MCF 10A (cell line): ENCODE results near the gene PYURF. TPM values are rescaled to one million over a fixed set of nuclear protein-coding genes. Genes with fewer than 3 reads are reported as not detected.
A peak's percentile ranks its signal among the peaks of the same experiment; 100 is the strongest.

ENCODE experiments used
- Bru-seq: library from RNA; stranded (reverse); fragments of 400-500 nt; gene quantifications from one replicate; lab custom pipeline; 2021; lab: Mats Ljungman, UMichigan
- BruChase-seq, 2 experiments: library from RNA; stranded (reverse); fragments of 400-500 nt; gene quantifications; one replicate each; lab custom pipeline; 2021; lab: Mats Ljungman, UMichigan
- BruUV-seq: library from RNA; stranded (reverse); fragments of 400-500 nt; replicated peaks from 2 replicates; lab custom pipeline; 2021; lab: Mats Ljungman, UMichigan
- CTCF ChIA-PET: fragments of 300-600 bp; sonication (Branson Sonifier 250); formaldehyde crosslinking; extraction: SDS; loops from one replicate; lab custom pipeline; 2021; ENCODE audit warnings: antibody characterized with exemption, inconsistent platforms; lab: Yijun Ruan, JAX
- POLR2A ChIA-PET: fragments of 300-600, 350-650 bp; sonication (Branson Sonifier 250); formaldehyde crosslinking; extraction: SDS; loops from one replicate; lab custom pipeline; 2020; ENCODE audit warnings: antibody characterized with exemption, inconsistent platforms; lab: Yijun Ruan, JAX
- DNase-seq: peaks from one replicate; pipeline ENCODE4 v3.0.0-alpha.2; 2018; ENCODE audit not compliant: unreplicated experiment
- H3K27ac Mint-ChIP-seq: one replicate; pipeline ENCODE4 v1.8.0; 2022; ENCODE audit warnings: mild to moderate bottlenecking, low read depth, mixed read lengths; ENCODE audit not compliant: unreplicated experiment
- H3K27me3 Mint-ChIP-seq: one replicate; pipeline ENCODE4 v1.8.0; 2022; ENCODE audit warnings: mixed read lengths; ENCODE audit not compliant: insufficient read depth, unreplicated experiment
- H3K36me3 Mint-ChIP-seq: one replicate; pipeline ENCODE4 v1.8.0; 2022; ENCODE audit warnings: mild to moderate bottlenecking, moderate library complexity, mixed read lengths; ENCODE audit not compliant: insufficient read depth, unreplicated experiment
- H3K4me1 Mint-ChIP-seq: one replicate; pipeline ENCODE4 v1.8.0; 2022; ENCODE audit warnings: mixed read lengths; ENCODE audit not compliant: insufficient read depth, unreplicated experiment
- H3K4me3 Mint-ChIP-seq: one replicate; pipeline ENCODE4 v1.8.0; 2022; ENCODE audit warnings: mild to moderate bottlenecking, moderate library complexity, mixed read lengths; ENCODE audit not compliant: unreplicated experiment
- H3K9me3 Mint-ChIP-seq: one replicate; pipeline ENCODE4 v1.8.0; 2022; ENCODE audit warnings: mixed read lengths; ENCODE audit not compliant: unreplicated experiment
- CTCF ChIP-seq: fragments of 200-600 bp; IDR thresholded peaks from one replicate; pipeline ENCODE4 v1.8.0; 2022; ENCODE audit warnings: antibody characterized with exemption, mild to moderate bottlenecking; ENCODE audit not compliant: unreplicated experiment
- intact Hi-C: fragments of 100-400 bp; cut with micrococcal nuclease; formaldehyde crosslinking; loops from 2 replicates; pipeline ENCODE4 v1.14.1; 2022
- long read RNA-seq: library from polyadenylated mRNA; stranded (forward); transcript quantifications from one replicate; pipeline ENCODE4 v2.0.0, GENCODE V29; 2022
- total RNA-seq: library from RNA; stranded (reverse); gene quantifications from 2 replicates; pipeline ENCODE4 v1.2.3, GENCODE V29; 2022

Gene PYURF
- total RNA-seq (80.9 and 82.5 TPM in 2 replicates), Bru-seq, nascent RNA (percentile 96 among the genes with signal in this experiment), BruChase-seq, experiment 1, labeled RNA remaining after a 6-hour chase (percentile 99 among the genes with signal in this experiment), BruChase-seq, experiment 2, labeled RNA remaining after a 2-hour chase (percentile 98 among the genes with signal in this experiment)
- long read RNA-seq, transcript PYURF-201 (2 exons, 1,361 nt), result major isoform, 408 of 412 reads
- long read RNA-seq, partial matches to known transcripts, result 0 of 412 reads
- long read RNA-seq, other reads (novel, unspliced or antisense), result 4 of 412 reads

- H3K4me1 Mint-ChIP-seq, result peaks cover 14% of the 10 kb centered on the region
- TF ChIP-seq CTCF, result no peak
- CTCF ChIA-PET, result interaction anchor here (0.6 to 2.1 kb wide), 12 partner anchors 8 to 510 kb away, joined by 3 to 8 read pairs (median 4); partner anchors contain the start of genes HERC6 and PPM1K
- BruUV-seq, result no TSS peak
- peak within 1 kb of the TSS; percentile 97 for H3K4me3 Mint-ChIP-seq
- POLR2A ChIA-PET, result interaction anchor here (0.6 to 5.1 kb wide), 23 partner anchors 9 to 682 kb away, joined by 3 to 47 read pairs (median 6); partner anchors contain the start of genes HERC3, PPM1K and TIGD2
- intact Hi-C loops, result no loop called here
- no peaks in the 10 kb centered on the region for H3K9me3 Mint-ChIP-seq
- H3K36me3 Mint-ChIP-seq, result peaks cover 22% of the 10 kb centered on the region
- peak within 1 kb of the TSS; percentile 89 for H3K27ac Mint-ChIP-seq
- peak; percentile 93 for DNase-seq
- no peaks in the 10 kb centered on the region for H3K27me3 Mint-ChIP-seq
Measured at GRCh38 chr4:88523325-88524129, at the start of gene PYURF. Gene PYURF (minus strand): TSS chr4:88523776. CDS start chr4:88523700, 76 bp downstream.

- Mint-ChIP-seq H3K27me3 (no peaks in the 10 kb centered on the region), H3K4me3 (no peak overlapping the region), H3K36me3 (peaks cover 5% of the 10 kb centered on the region), H3K4me1 (no peaks in the 10 kb centered on the region), H3K9me3 (peaks cover 8% of the 10 kb centered on the region), H3K27ac (no peak overlapping the region)
- intact Hi-C loops, result no loop called here
- BruUV-seq, result no TSS peak
- CTCF ChIA-PET, result no interaction called here
- POLR2A ChIA-PET, result no interaction called here
- no peak for TF ChIP-seq CTCF
- no peak for DNase-seq
Measured at GRCh38 chr4:88570001-88570400, 46.4 kb upstream of the PYURF start.

- intact Hi-C loops, result no loop called here
- BruUV-seq, result no TSS peak
Measured at GRCh38 chr4:88567591-88567990, 44.0 kb upstream of the PYURF start.

More at GRCh38 chr4:88567591-88567990, 44.0 kb upstream of the PYURF start:
- TF ChIP-seq CTCF, result no peak
- H3K4me1 Mint-ChIP-seq, result no peaks in the 10 kb centered on the region
- H3K9me3 Mint-ChIP-seq, result peaks cover 8% of the 10 kb centered on the region
- H3K27me3 Mint-ChIP-seq, result no peaks in the 10 kb centered on the region
- H3K36me3 Mint-ChIP-seq, result peaks cover 5% of the 10 kb centered on the region
- DNase-seq, result no peak
- H3K27ac Mint-ChIP-seq, result no peak overlapping the region
- no peak overlapping the region for H3K4me3 Mint-ChIP-seq
- CTCF ChIA-PET, result interaction anchor here (0.7 to 1.0 kb wide), 3 partner anchors 28 to 62 kb away, joined by 3 to 4 read pairs (median 3); no protein-coding TSS in a partner anchor
- POLR2A ChIA-PET, result interaction anchor here (2.0 kb wide), 1 partner anchor 9 kb away, joined by 4 read pairs; no protein-coding TSS in a partner anchor
